Neural cell (in vitro differentiated cells): Measurements from ENCODE around the gene MAGEB4. TPM values are rescaled to one million over a fixed set of nuclear protein-coding genes. Genes with fewer than 3 reads are reported as not detected.

Source experiments
- H2AFZ ChIP-seq: fragments of 200-600, 300-800 bp; sonication (generic), shearing (Covaris generic); 2 replicates; pipeline ENCODE4 v1.6.0; 2014; ENCODE audit warnings: low read depth, mild to moderate bottlenecking, antibody characterized with exemption, low read length, moderate library complexity
- H3F3A ChIP-seq: fragments of 200-600 bp; shearing (Covaris generic); 2 replicates; pipeline ENCODE4 v1.6.1; 2016; ENCODE audit warnings: mild to moderate bottlenecking, moderate library complexity, mixed read lengths, antibody characterized with exemption, low read length; ENCODE audit not compliant: insufficient read depth, poor library complexity, severe bottlenecking
- H3K27ac ChIP-seq: fragments of 200-600, 300-800 bp; sonication (generic), shearing (Covaris generic); 2 replicates; pipeline ENCODE4 v1.5.1; 2014; ENCODE audit warnings: mild to moderate bottlenecking, low read length, moderate library complexity
- H3K27me3 ChIP-seq: fragments of 300-800, 200-600 bp; sonication (generic), shearing (Covaris generic); 2 replicates; pipeline ENCODE4 v1.6.0; 2014; ENCODE audit warnings: mild to moderate bottlenecking, low read depth, low read length, moderate library complexity; ENCODE audit not compliant: insufficient read depth
- H3K36me3 ChIP-seq: fragments of 300-800, 200-600 bp; sonication (generic), shearing (Covaris generic); 2 replicates; pipeline ENCODE4 v1.5.1; 2014; ENCODE audit warnings: mild to moderate bottlenecking, antibody characterized with exemption, low read length, moderate library complexity; ENCODE audit not compliant: insufficient read depth
- H3K4me2 ChIP-seq: fragments of 300-800, 200-600 bp; sonication (generic), shearing (Covaris generic); 2 replicates; pipeline ENCODE4 v1.6.0; 2014; ENCODE audit warnings: mild to moderate bottlenecking, low read length
- H3K4me3 ChIP-seq: fragments of 300-800, 200-600 bp; sonication (generic), shearing (Covaris generic); 2 replicates; pipeline ENCODE4 v1.5.1; 2014; ENCODE audit warnings: mild to moderate bottlenecking, low read length, moderate library complexity
- H3K79me2 ChIP-seq: fragments of 200-600 bp; shearing (Covaris generic); replicated peaks from 2 replicates; pipeline ENCODE4 v1.6.0; 2014; ENCODE audit warnings: mild to moderate bottlenecking, low read length, moderate library complexity; ENCODE audit not compliant: insufficient read depth
- H3K9ac ChIP-seq: fragments of 300-800, 200-600 bp; sonication (generic), shearing (Covaris generic); 2 replicates; pipeline ENCODE4 v1.6.1; 2016; ENCODE audit warnings: mild to moderate bottlenecking, low read length, mixed read lengths
- H3K9me2 ChIP-seq: fragments of 200-600 bp; shearing (Covaris generic); 2 replicates; pipeline ENCODE4 v1.6.1; 2016; ENCODE audit warnings: mild to moderate bottlenecking, low read length, mixed read lengths; ENCODE audit not compliant: insufficient read depth
- H3K9me3 ChIP-seq: fragments of 200-600, 300-800 bp; sonication (generic), shearing (Covaris generic); 2 replicates; pipeline ENCODE4 v1.6.1; 2016; ENCODE audit warnings: mild to moderate bottlenecking, mixed run types, low read length, moderate library complexity, mixed read lengths
- H4K20me1 ChIP-seq: fragments of 200-600 bp; shearing (Covaris generic); 2 replicates; pipeline ENCODE4 v1.6.1; 2016; ENCODE audit warnings: mild to moderate bottlenecking, mixed run types; ENCODE audit not compliant: insufficient read depth
- CTCF ChIP-seq: fragments of 450-650 bp; IDR thresholded peaks from 2 replicates; pipeline ENCODE4 v1.5.1; 2014; ENCODE audit warnings: antibody characterized with exemption, mild to moderate bottlenecking, moderate library complexity; ENCODE audit not compliant: poor library complexity, severe bottlenecking
- EP300 ChIP-seq: fragments of 450-650 bp; conservative IDR thresholded peaks from 2 replicates; pipeline ENCODE4 v1.6.1; 2014; ENCODE audit warnings: antibody characterized with exemption, mild to moderate bottlenecking, moderate library complexity; ENCODE audit not compliant: poor library complexity, severe bottlenecking
- EZH2 ChIP-seq: fragments of 200-600, 300-800 bp; shearing (Covaris generic), sonication (generic); IDR thresholded peaks from 2 replicates; pipeline ENCODE4 v1.6.1; 2014; ENCODE audit warnings: antibody characterized with exemption, low read length, borderline replicate concordance, mild to moderate bottlenecking; ENCODE audit not compliant: insufficient read depth, poor library complexity, severe bottlenecking
- MXI1 ChIP-seq: fragments of 450-650 bp; conservative IDR thresholded peaks from 2 replicates; pipeline ENCODE4 v1.6.1; 2014; ENCODE audit warnings: antibody characterized with exemption, mild to moderate bottlenecking; ENCODE audit not compliant: poor library complexity, severe bottlenecking
- POLR2AphosphoS5 ChIP-seq: IDR thresholded peaks from 2 replicates; pipeline ENCODE4 v1.6.1; 2012
- RAD21 ChIP-seq: fragments of 450-650 bp; conservative IDR thresholded peaks from 2 replicates; pipeline ENCODE4 v1.6.1; 2014; ENCODE audit warnings: antibody characterized with exemption, mild to moderate bottlenecking, moderate library complexity
- REST ChIP-seq: IDR thresholded peaks from 2 replicates; pipeline ENCODE4 v1.6.1; 2012; ENCODE audit warnings: borderline replicate concordance
- SMC3 ChIP-seq: fragments of 450-650 bp; conservative IDR thresholded peaks from 2 replicates; pipeline ENCODE4 v1.6.1; 2014; ENCODE audit warnings: antibody characterized with exemption, mild to moderate bottlenecking, moderate library complexity; ENCODE audit not compliant: poor library complexity
- TAF1 ChIP-seq: IDR thresholded peaks from 2 replicates; pipeline ENCODE4 v1.6.1; 2012; ENCODE audit warnings: low read depth
- polyA plus RNA-seq: library from polyadenylated mRNA; depleted of rRNA; stranded (reverse); fragments of >200 nt; gene quantifications from 2 replicates; pipeline ENCODE4 v1.2.3, GENCODE V29; 2014

MAGEB4 gene
- polyA plus RNA-seq, 1 donor from 2014 or later: not detected

GRCh38 chrX:30262763-30263162 lies 21.0 kb downstream of the MAGEB4 start:
- H3K36me3 ChIP-seq: no peaks in the 10 kb centered on the region
- no peak overlapping the region for H3K9ac ChIP-seq
- H3K27me3 ChIP-seq: no peaks in the 10 kb centered on the region
- no peaks in the 10 kb centered on the region for H3K9me2 ChIP-seq
- no peaks in the 10 kb centered on the region for H3K79me2 ChIP-seq
- H3K4me3 ChIP-seq: no peak overlapping the region
- H2AFZ ChIP-seq: no peak overlapping the region
- H3F3A ChIP-seq: no peaks in the 10 kb centered on the region
- no peaks in the 10 kb centered on the region for H3K9me3 ChIP-seq
- TF ChIP-seq POLR2AphosphoS5 (no peak), CTCF (no peak), MXI1 (no peak), TAF1 (no peak), RAD21 (no peak), EP300 (no peak), SMC3 (no peak), EZH2 (no peak), REST (no peak)
- no peaks in the 10 kb centered on the region for H4K20me1 ChIP-seq
- H3K27ac ChIP-seq: no peak overlapping the region
- H3K4me2 ChIP-seq: no peak overlapping the region

GRCh38 chrX:30270639-30271038 lies 28.8 kb downstream of the MAGEB4 start:
- H2AFZ ChIP-seq: no peak overlapping the region
- H3K27me3 ChIP-seq: no peaks in the 10 kb centered on the region
- H3K9ac ChIP-seq: no peak overlapping the region
- no peak overlapping the region for H3K4me3 ChIP-seq
- H3K36me3 ChIP-seq: no peaks in the 10 kb centered on the region
- H3K27ac ChIP-seq: no peak overlapping the region
- TF ChIP-seq SMC3 (no peak), RAD21 (no peak), POLR2AphosphoS5 (no peak), EZH2 (no peak), CTCF (no peak), TAF1 (no peak), EP300 (no peak), MXI1 (no peak), REST (no peak)
- no peaks in the 10 kb centered on the region for H3F3A ChIP-seq
- no peaks in the 10 kb centered on the region for H3K9me3 ChIP-seq
- H3K9me2 ChIP-seq: no peaks in the 10 kb centered on the region
- no peaks in the 10 kb centered on the region for H3K79me2 ChIP-seq
- no peaks in the 10 kb centered on the region for H4K20me1 ChIP-seq
- no peak overlapping the region for H3K4me2 ChIP-seq
